ENCODE measurements around the gene TNFRSF1A. TPM values are rescaled to one million over a fixed set of nuclear protein-coding genes. Genes with fewer than 3 reads are reported as not detected.

Gene TNFRSF1A
- total and polyA plus RNA-seq, 2 of the 13 experiments (the other 11 are each of a cell fraction or from before 2014, with no cell fraction given), result 41.5 to 61.2 TPM

- TF ChIP-seq ZNF670 (CRISPR knock-in tag; IDR thresholded peaks at IDR 0.05; ENCODE audit: borderline replicate concordance) (peak; percentile 74; the same call in 1 of the 2 replicates), ZFP36L2 (CRISPR knock-in tag; IDR thresholded peaks at IDR 0.05) (no peak), KLF16 (CRISPR knock-in tag; IDR thresholded peaks at IDR 0.05) (peak in 1 of 2 experiments; percentile 66; a peak in 1 of 4 replicates), ATF7 (IDR thresholded peaks at IDR 0.05) (no peak), ATF7 (CRISPR knock-in tag; IDR thresholded peaks at IDR 0.05) (no peak), SP2 (CRISPR knock-in tag; IDR thresholded peaks at IDR 0.05) (no peak), NBN (conservative IDR thresholded peaks at IDR 0.05) (no peak), MLXIP (CRISPR knock-in tag; IDR thresholded peaks at IDR 0.05; ENCODE audit: borderline replicate concordance) (no peak), E2F5 (CRISPR knock-in tag; conservative IDR thresholded peaks at IDR 0.05) (no peak), EP300 (IDR thresholded peaks at IDR 0.05; ENCODE audit: low read depth in 2 of 2, low read length in 2 of 2) (peak in 1 of 2 experiments; percentile 71; a peak in 2 of 4 replicates), EP300 (CRISPR knock-in tag; IDR thresholded peaks at IDR 0.05; ENCODE audit: borderline replicate concordance) (peak; percentile 12; the same call in 1 of the 2 replicates), ZNF292 (CRISPR knock-in tag; IDR thresholded peaks at IDR 0.05; ENCODE audit: borderline replicate concordance, low read depth) (peak; percentile 51; the same call in 1 of the 2 replicates), SP140L (CRISPR knock-in tag; IDR thresholded peaks at IDR 0.05; ENCODE audit: borderline replicate concordance) (no peak), SKI (IDR thresholded peaks at IDR 0.05; ENCODE audit: partially characterized antibody) (no peak), ZNF121 (CRISPR knock-in tag; IDR thresholded peaks at IDR 0.05) (no peak), ZNF281 (CRISPR knock-in tag; IDR thresholded peaks at IDR 0.05; ENCODE audit: borderline replicate concordance) (peak; percentile 10; the same call in 1 of the 2 replicates), ZBTB39 (CRISPR knock-in tag; IDR thresholded peaks at IDR 0.05) (no peak), HDAC2 (CRISPR knock-in tag; IDR thresholded peaks at IDR 0.05) (peak; percentile 66; the same call in 1 of the 2 replicates), PBX2 (CRISPR knock-in tag; IDR thresholded peaks at IDR 0.05) (peak; percentile 88), ZSCAN25 (CRISPR knock-in tag; IDR thresholded peaks at IDR 0.05) (peak; percentile 64)
Measured at GRCh38 chr12:6370994-6371754, 29.3 kb upstream of the TNFRSF1A start (continued).
